ENCODE data around the gene TTC8.

- TF ChIP-seq, protein P1, sequence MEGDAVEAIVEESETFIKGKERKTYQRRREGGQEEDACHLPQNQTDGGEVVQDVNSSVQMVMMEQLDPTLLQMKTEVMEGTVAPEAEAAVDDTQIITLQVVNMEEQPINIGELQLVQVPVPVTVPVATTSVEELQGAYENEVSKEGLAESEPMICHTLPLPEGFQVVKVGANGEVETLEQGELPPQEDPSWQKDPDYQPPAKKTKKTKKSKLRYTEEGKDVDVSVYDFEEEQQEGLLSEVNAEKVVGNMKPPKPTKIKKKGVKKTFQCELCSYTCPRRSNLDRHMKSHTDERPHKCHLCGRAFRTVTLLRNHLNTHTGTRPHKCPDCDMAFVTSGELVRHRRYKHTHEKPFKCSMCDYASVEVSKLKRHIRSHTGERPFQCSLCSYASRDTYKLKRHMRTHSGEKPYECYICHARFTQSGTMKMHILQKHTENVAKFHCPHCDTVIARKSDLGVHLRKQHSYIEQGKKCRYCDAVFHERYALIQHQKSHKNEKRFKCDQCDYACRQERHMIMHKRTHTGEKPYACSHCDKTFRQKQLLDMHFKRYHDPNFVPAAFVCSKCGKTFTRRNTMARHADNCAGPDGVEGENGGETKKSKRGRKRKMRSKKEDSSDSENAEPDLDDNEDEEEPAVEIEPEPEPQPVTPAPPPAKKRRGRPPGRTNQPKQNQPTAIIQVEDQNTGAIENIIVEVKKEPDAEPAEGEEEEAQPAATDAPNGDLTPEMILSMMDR (IDR thresholded peaks at IDR 0.05): no peak
- TF ChIP-seq POLR2A (IDR thresholded peaks at IDR 0.05) (no peak), EP300 (IDR thresholded peaks at IDR 0.05) (no peak)
Observed at GRCh38 chr14:88911809-88912208, 87.4 kb downstream of the TTC8 start.

Data from upper lobe of left lung (tissue), 4 donors.